B cell (primary cell): ENCODE measurements around the gene CD8B. TPM values are rescaled to one million over a fixed set of nuclear protein-coding genes. Genes with fewer than 3 reads are reported as not detected.

Experiments used
- ATAC-seq: fragments of 200-7000 bp; cut with Tn5 transposase; one replicate; pipeline ENCODE4 v1.10.0; 2021; ENCODE audit warnings: low read depth, mild to moderate bottlenecking, moderate number of reproducible peaks, moderate library complexity
- CTCF ChIA-PET: fragments of 350-600 bp; sonication (Branson Sonifier 250); formaldehyde crosslinking; loops from one replicate; lab custom pipeline; 2021; ENCODE audit warnings: antibody characterized with exemption, inconsistent platforms; lab: Charles Lee
- POLR2A ChIA-PET: fragments of 350-600 bp; sonication (Branson Sonifier 250); formaldehyde crosslinking; loops from one replicate; lab custom pipeline; 2021; ENCODE audit warnings: antibody characterized with exemption; lab: Charles Lee
- DNase-seq: peaks from one replicate; pipeline ENCODE4 v3.0.0; 2013
- H2AFZ ChIP-seq: 2 replicates; pipeline ENCODE4 v1.6.1; 2012; ENCODE audit warnings: mild to moderate bottlenecking, low read depth, low read length; ENCODE audit not compliant: insufficient read depth, poor library complexity, severe bottlenecking
- H3K27ac ChIP-seq, 2 donors: 1 replicate in 1 of 2; 2 replicates in 1 of 2; pipeline ENCODE4 v1.5.1; 2012 to 2013; ENCODE audit warnings: low read length in 2 of 2, mild to moderate bottlenecking in 2 of 2, moderate library complexity in 1 of 2
- H3K27me3 ChIP-seq, 4 experiments: fragments of 200-600 bp in 1 of 4; sonication (generic) in 1 of 4; replicated peaks in 1 of 4; 1 replicate in 2 of 4; 2 replicates in 2 of 4; pipeline versions ENCODE4 v1.6.1 to v1.7.0; 2013 to 2016; ENCODE audit warnings: low read length in 3 of 4, mild to moderate bottlenecking in 2 of 4, mixed read lengths in 1 of 4, moderate library complexity in 1 of 4; ENCODE audit not compliant: insufficient read depth in 4 of 4, control insufficient read depth in 3 of 4; ENCODE audit errors: control extremely low read depth in 1 of 4
- H3K36me3 ChIP-seq, 2 experiments: replicated peaks in 1 of 2; 1 replicate in 1 of 2; 2 replicates in 1 of 2; pipeline versions ENCODE4 v1.6.1 to v1.7.1; 2013; ENCODE audit warnings: low read length in 1 of 2; ENCODE audit not compliant: insufficient read depth in 2 of 2, control insufficient read depth in 1 of 2; ENCODE audit errors: control extremely low read depth in 1 of 2, extremely low read depth in 1 of 2
- H3K4me1 ChIP-seq, 2 donors: fragments of 200-600 bp in 1 of 2; sonication (generic) in 1 of 2; 1 replicate in 1 of 2; 2 replicates in 1 of 2; pipeline versions ENCODE4 v1.5.1 to v1.6.1; 2013 to 2017; ENCODE audit warnings: low read length in 2 of 2; ENCODE audit not compliant: control insufficient read depth in 2 of 2, insufficient read depth in 2 of 2
- H3K4me2 ChIP-seq: replicated peaks from 2 replicates; pipeline ENCODE3; 2012; ENCODE audit warnings: mild to moderate bottlenecking, low read depth, low read length; ENCODE audit not compliant: poor library complexity, severe bottlenecking
- H3K4me3 ChIP-seq, 5 experiments: fragments of 200-600 bp in 1 of 5; sonication (generic) in 1 of 5; 1 replicate in 3 of 5; 2 replicates in 2 of 5; pipeline versions ENCODE4 v1.5.1 to v1.7.0; 2011 to 2016; ENCODE audit warnings: low read length in 4 of 5, mild to moderate bottlenecking in 4 of 5, low read depth in 2 of 5, control low read depth in 1 of 5, moderate library complexity in 1 of 5; ENCODE audit not compliant: insufficient read depth in 1 of 5; ENCODE audit errors: control extremely low read depth in 1 of 5, extremely low read depth in 1 of 5
- H3K79me2 ChIP-seq: fragments of 200-600 bp; sonication (generic); one replicate; pipeline ENCODE4 v1.6.0; 2016; ENCODE audit warnings: low read length; ENCODE audit not compliant: control insufficient read depth, insufficient read depth
- H3K9ac ChIP-seq: fragments of 200-600 bp; sonication (generic); 2 replicates; pipeline ENCODE4 v1.6.1; 2017; ENCODE audit warnings: mild to moderate bottlenecking, low read length, moderate library complexity
- H3K9me3 ChIP-seq, 3 donors: one replicate each; pipeline versions ENCODE4 v1.6.1 to v1.7.1; 2013; ENCODE audit warnings: low read length in 2 of 3; ENCODE audit not compliant: control insufficient read depth in 2 of 3, insufficient read depth in 1 of 3; ENCODE audit errors: control extremely low read depth in 1 of 3
- H4K20me1 ChIP-seq: 2 replicates; pipeline ENCODE4 v1.6.0; 2012; ENCODE audit warnings: mild to moderate bottlenecking, low read length; ENCODE audit not compliant: insufficient read depth, control insufficient read depth, poor library complexity, severe bottlenecking
- H3K27ac Mint-ChIP-seq: one replicate; pipeline ENCODE4 v1.8.0; 2021; ENCODE audit warnings: mixed read lengths
- H3K27me3 Mint-ChIP-seq: one replicate; pipeline ENCODE4 v1.8.0; 2021; ENCODE audit warnings: mixed read lengths
- H3K4me1 Mint-ChIP-seq: one replicate; pipeline ENCODE4 v1.8.0; 2021; ENCODE audit warnings: mixed read lengths
- H3K4me3 Mint-ChIP-seq: one replicate; pipeline ENCODE4 v1.8.0; 2021; ENCODE audit warnings: mixed read lengths
- H3K9me3 Mint-ChIP-seq: one replicate; pipeline ENCODE4 v1.8.0; 2022; ENCODE audit warnings: mixed read lengths; ENCODE audit not compliant: insufficient read depth
- EZH2 ChIP-seq: IDR thresholded peaks from 2 replicates; pipeline ENCODE4 v1.6.1; 2012; ENCODE audit warnings: borderline replicate concordance, low read depth, mild to moderate bottlenecking, moderate library complexity, low read length; ENCODE audit not compliant: insufficient read depth, poor library complexity, severe bottlenecking
- WGBS: methylation state at CpG from one replicate; pipeline ENCODE4 v1.1.5; 2013; ENCODE audit warnings: missing lambda C conversion rate; ENCODE audit not compliant: insufficient coverage; 5-methylcytosine and 5-hydroxymethylcytosine counted together
- intact Hi-C: fragments of 100-400 bp; cut with micrococcal nuclease; formaldehyde crosslinking; loops from one replicate; pipeline ENCODE4 v1.10.0; 2022
- polyA plus RNA-seq: library from polyadenylated mRNA; depleted of rRNA; stranded (reverse); fragments of >200 nt; gene quantifications from 2 replicates; pipeline ENCODE4 v1.2.3, GENCODE V29; 2012
- total RNA-seq, 2 donors: library from RNA; stranded (reverse); fragments of 120-200 nt in 1 of 2; gene quantifications; 1 replicate in 1 of 2; 2 replicates in 1 of 2; pipeline versions ENCODE4 v1.2.3 to v1.2.4, GENCODE V29; 2013 to 2022
- TF ChIP-seq, protein P1 (sequence below): fragments of 200-600 bp; IDR thresholded peaks from one replicate; pipeline ENCODE4 v1.8.0; 2022; ENCODE audit warnings: antibody characterized with exemption, mild to moderate bottlenecking

The CD8B gene
- total and polyA plus RNA-seq, 2 donors (not counting 1 experiment from before 2014, with no cell fraction given), result 0.45 TPM; not detected in 1

DNA sequence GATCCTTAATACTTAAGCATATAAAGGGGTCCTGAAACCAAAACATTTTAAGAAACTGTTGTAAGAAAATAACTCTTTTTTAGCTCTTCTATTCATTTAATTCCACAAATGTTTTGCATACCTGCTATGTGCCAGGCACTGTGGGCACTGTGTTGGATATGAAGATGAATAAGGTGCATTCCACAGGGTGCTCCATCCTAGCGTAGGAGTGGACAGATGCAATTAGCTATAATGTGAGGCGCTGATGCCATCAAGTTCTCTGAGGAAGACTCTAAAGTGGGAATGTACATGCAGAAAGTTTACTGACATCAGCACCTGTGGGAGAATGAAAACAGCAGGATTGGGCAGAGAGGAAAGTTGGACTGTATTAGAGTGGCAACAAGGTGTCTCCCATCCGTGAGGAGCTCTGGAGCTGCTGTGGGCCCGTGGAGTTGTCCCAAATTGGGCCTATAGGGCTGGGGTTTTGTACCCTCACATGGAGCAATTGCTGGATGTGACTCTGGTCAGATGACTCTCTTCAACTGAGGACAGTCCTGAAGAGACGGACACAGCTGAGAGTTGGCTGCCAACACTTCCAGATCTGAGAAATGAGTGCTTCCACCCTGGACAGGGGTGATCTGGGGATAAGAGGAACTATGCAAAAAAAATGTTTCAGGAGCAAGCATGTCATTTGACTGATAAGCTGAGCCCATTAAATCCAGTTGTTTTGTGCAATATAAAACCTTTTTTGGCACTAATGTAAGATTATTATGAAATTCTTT, 93.3 kb downstream of the CD8B start:
- ChIA-PET POLR2A (no interaction called here), CTCF (interaction anchor here (0.5 kb wide), 1 partner anchor 36 kb away, joined by 4 read pairs; no protein-coding TSS in a partner anchor)
- Mint-ChIP-seq H3K4me3 (no peak overlapping the region), H3K4me1 (peaks cover 7% of the 10 kb centered on the region), H3K27ac (no peak overlapping the region), H3K27me3 (no peaks in the 10 kb centered on the region), H3K9me3 (no peaks in the 10 kb centered on the region)
- Histone ChIP-seq H3K9me3 (no peaks in the 10 kb centered on the region), H4K20me1 (peaks cover 37% of the 10 kb centered on the region), H2AFZ (no peak overlapping the region), H3K36me3 (peaks cover 6 to 68% of the 10 kb centered on the region in 2 experiments), H3K4me2 (no peak overlapping the region), H3K27ac (no peak overlapping the region), H3K9ac (no peak overlapping the region), H3K4me3 (no peak overlapping the region), H3K4me1 (no peaks in the 10 kb centered on the region), H3K79me2 (peaks cover 9% of the 10 kb centered on the region), H3K27me3 (no peaks in the 10 kb centered on the region)
- intact Hi-C loops, result no loop called here
- ATAC-seq (no peak), DNase-seq (no peak)
- 98% methylated on average over 5 of the region's 5 CpGs for WGBS
- TF ChIP-seq, protein P1, sequence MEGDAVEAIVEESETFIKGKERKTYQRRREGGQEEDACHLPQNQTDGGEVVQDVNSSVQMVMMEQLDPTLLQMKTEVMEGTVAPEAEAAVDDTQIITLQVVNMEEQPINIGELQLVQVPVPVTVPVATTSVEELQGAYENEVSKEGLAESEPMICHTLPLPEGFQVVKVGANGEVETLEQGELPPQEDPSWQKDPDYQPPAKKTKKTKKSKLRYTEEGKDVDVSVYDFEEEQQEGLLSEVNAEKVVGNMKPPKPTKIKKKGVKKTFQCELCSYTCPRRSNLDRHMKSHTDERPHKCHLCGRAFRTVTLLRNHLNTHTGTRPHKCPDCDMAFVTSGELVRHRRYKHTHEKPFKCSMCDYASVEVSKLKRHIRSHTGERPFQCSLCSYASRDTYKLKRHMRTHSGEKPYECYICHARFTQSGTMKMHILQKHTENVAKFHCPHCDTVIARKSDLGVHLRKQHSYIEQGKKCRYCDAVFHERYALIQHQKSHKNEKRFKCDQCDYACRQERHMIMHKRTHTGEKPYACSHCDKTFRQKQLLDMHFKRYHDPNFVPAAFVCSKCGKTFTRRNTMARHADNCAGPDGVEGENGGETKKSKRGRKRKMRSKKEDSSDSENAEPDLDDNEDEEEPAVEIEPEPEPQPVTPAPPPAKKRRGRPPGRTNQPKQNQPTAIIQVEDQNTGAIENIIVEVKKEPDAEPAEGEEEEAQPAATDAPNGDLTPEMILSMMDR, result no peak
- no peak for TF ChIP-seq EZH2

Other genes with a start within 250 kb of the CD8B start
- gene RNF103, start 238.0 kb downstream of the CD8B start, total RNA-seq, result 36.1 and 37.2 TPM in 2 replicates
- gene RNF103, start 238.0 kb downstream of the CD8B start, polyA plus RNA-seq, result 23.7 and 63.5 TPM in 2 replicates
- 32.2 and 33.7 TPM in 2 replicates for gene RMND5A, start 141.6 kb downstream of the CD8B start, total RNA-seq
- 13.0 and 25.5 TPM in 2 replicates for gene RMND5A, start 141.6 kb downstream of the CD8B start, polyA plus RNA-seq
- gene CD8A, start 71.0 kb downstream of the CD8B start, total RNA-seq, result 0.49 and 0.76 TPM in 2 replicates
- gene CD8A, start 71.0 kb downstream of the CD8B start, polyA plus RNA-seq, result 0.49 and 1.3 TPM in 2 replicates
- gene RGPD1, start 80.2 kb upstream of the CD8B start, total RNA-seq, result 2.2 and 2.7 TPM in 2 replicates
- gene RGPD1, start 80.2 kb upstream of the CD8B start, polyA plus RNA-seq, result 0.12 and 3.9 TPM in 2 replicates
- 15.9 and 16.9 TPM in 2 replicates for gene PLGLB1, start 160.0 kb upstream of the CD8B start, total RNA-seq
- gene PLGLB1, start 160.0 kb upstream of the CD8B start, polyA plus RNA-seq, result 1.7 and 2.7 TPM in 2 replicates